B cell (primary cell): ENCODE data around the gene JMJD6.

Experiments
- EZH2 ChIP-seq: IDR thresholded peaks from 2 replicates; pipeline ENCODE4 v1.6.1; 2012; ENCODE audit warnings: borderline replicate concordance, low read depth, mild to moderate bottlenecking, moderate library complexity, low read length; ENCODE audit not compliant: insufficient read depth, poor library complexity, severe bottlenecking
- TF ChIP-seq, protein P1 (sequence below): fragments of 200-600 bp; IDR thresholded peaks from one replicate; pipeline ENCODE4 v1.8.0; 2022; ENCODE audit warnings: antibody characterized with exemption, mild to moderate bottlenecking

DNA sequence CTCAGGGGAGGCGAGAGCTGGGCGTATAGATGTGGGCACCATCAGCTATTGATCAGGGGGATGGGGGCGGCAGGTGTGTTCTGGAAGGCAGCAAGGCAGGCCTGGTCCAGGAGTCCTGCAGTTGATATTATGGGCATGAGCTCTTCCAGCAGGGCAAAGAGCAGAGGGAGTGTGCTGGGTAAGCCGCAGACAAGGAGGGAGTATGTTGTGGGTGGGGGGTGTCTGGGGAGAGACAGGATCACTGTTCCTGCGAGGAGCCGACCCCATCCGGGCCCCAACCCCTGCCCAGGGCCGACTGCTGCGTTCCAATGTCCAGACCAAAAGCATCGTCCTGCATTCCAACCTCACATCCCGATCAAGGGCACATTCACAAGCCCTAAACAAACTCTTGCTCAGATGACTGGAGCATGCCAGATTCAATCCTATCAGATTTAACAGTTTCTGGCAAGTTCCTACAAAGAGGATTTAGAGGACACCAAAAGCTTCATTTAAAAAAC lies 24.9 kb downstream of the JMJD6 start:
- TF ChIP-seq, protein P1, sequence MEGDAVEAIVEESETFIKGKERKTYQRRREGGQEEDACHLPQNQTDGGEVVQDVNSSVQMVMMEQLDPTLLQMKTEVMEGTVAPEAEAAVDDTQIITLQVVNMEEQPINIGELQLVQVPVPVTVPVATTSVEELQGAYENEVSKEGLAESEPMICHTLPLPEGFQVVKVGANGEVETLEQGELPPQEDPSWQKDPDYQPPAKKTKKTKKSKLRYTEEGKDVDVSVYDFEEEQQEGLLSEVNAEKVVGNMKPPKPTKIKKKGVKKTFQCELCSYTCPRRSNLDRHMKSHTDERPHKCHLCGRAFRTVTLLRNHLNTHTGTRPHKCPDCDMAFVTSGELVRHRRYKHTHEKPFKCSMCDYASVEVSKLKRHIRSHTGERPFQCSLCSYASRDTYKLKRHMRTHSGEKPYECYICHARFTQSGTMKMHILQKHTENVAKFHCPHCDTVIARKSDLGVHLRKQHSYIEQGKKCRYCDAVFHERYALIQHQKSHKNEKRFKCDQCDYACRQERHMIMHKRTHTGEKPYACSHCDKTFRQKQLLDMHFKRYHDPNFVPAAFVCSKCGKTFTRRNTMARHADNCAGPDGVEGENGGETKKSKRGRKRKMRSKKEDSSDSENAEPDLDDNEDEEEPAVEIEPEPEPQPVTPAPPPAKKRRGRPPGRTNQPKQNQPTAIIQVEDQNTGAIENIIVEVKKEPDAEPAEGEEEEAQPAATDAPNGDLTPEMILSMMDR = no peak
- TF ChIP-seq EZH2 = no peak
